ENCODE measurements around the gene ANKRD44.
A peak's percentile ranks its signal among the peaks of the same experiment; 100 is the strongest.

ANKRD44 gene

DNA sequence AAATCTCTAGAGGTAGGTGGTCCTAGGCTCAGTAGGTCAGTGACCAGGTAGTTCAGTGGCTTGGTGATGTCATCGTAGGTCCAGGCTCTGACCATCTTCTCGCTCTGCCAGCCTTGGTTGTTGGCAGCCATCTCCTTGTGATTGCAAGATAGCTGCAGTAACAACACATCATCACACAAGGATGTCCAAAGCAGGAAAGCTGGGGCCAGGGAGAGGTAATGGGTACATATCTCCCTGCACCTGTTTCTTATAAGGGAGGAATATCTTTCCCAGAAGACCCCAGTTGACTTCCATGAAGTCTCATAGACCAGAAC is 60.5 kb downstream of the ANKRD44 start:
- 0 out of 2 replicates have a peak, but pooled peaks cover 4% of the 10 kb centered on the region for H3K36me3 ChIP-seq (ENCODE audit: insufficient read depth, low read length)
- H2AFZ ChIP-seq (ENCODE audit: low read length) = no peak overlapping the region
- no peaks in the 10 kb centered on the region for H4K20me1 ChIP-seq (ENCODE audit: insufficient read depth, low read length, poor library complexity, severe bottlenecking)
- H3K27me3 ChIP-seq (ENCODE audit: insufficient read depth, low read length, poor library complexity, severe bottlenecking) = no peaks in the 10 kb centered on the region
- no peaks in the 10 kb centered on the region for H3F3A ChIP-seq (ENCODE audit: low read depth)
- TF ChIP-seq CTCF (conservative IDR thresholded peaks at IDR 0.05; ENCODE audit: low read length) (no peak), EZH2phosphoT487 (IDR thresholded peaks at IDR 0.05; ENCODE audit: borderline replicate concordance) (no peak)
- H3K9me2 ChIP-seq (replicated peaks; ENCODE audit: low read depth, low read length) = no peaks in the 10 kb centered on the region
- H3K79me2 ChIP-seq (ENCODE audit: insufficient read depth, low read length) = peaks cover 80% of the 10 kb centered on the region
- peaks cover 29% of the 10 kb centered on the region for H3K4me1 ChIP-seq (ENCODE audit: insufficient read depth, low read length, poor library complexity, severe bottlenecking)
- H3K9ac ChIP-seq (ENCODE audit: low read depth, low read length, poor library complexity, severe bottlenecking) = no peak overlapping the region
- no peak overlapping the region for H3K4me3 ChIP-seq (ENCODE audit: low read length, poor library complexity, severe bottlenecking)
- no peak overlapping the region for H3K4me2 ChIP-seq (ENCODE audit: low read depth, low read length, poor library complexity, severe bottlenecking)
- H3K9me3 ChIP-seq (ENCODE audit: insufficient read depth, low read depth, low read length) = no peaks in the 10 kb centered on the region

DNA sequence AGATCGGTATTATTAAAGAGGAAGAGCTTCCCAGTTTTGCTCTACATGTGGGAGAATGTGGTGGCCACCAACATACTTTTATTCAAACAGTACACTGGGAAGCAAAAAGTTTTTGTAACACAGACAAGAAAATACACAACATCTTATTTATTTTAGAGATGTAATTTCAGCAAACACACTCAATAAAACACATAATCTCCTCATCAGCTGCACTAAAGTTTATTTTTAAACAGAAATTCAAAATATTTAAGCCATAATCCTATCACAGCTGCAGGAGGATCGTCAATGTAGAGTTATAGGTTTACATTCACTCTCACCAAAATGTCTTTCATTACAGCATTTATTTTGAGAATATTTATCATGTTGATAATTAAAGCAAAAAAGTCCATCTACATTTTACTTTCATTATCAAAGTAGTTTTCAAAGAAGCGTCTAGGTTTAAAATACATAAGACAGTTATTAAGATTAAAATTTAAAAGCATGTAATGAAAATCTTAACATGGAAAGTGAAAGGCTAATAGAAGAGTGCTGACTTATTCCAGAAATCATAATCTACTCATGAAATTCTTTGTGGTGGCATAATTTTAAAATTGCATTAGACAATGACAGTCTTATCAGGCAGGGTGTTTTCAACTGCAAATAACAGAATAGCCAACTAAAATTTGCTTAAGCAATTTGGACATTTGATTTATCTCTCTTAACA is 61.0 kb downstream of the ANKRD44 start:
- H3K9ac ChIP-seq (ENCODE audit: low read depth, low read length, poor library complexity, severe bottlenecking) = no peak overlapping the region
- H3K27me3 ChIP-seq (ENCODE audit: insufficient read depth, low read length, poor library complexity, severe bottlenecking) = no peaks in the 10 kb centered on the region

GRCh38 chr2:197248623-197249022 is 62.0 kb downstream of the ANKRD44 start:
- H2AFZ ChIP-seq (ENCODE audit: low read length) = no peak overlapping the region
- H3K4me1 ChIP-seq (ENCODE audit: insufficient read depth, low read length, poor library complexity, severe bottlenecking) = peaks cover 28% of the 10 kb centered on the region
- peak overlapping the region; percentile 8 for H3K4me2 ChIP-seq (ENCODE audit: low read depth, low read length, poor library complexity, severe bottlenecking)
- H3K27me3 ChIP-seq (ENCODE audit: insufficient read depth, low read length, poor library complexity, severe bottlenecking) = no peaks in the 10 kb centered on the region
- no peaks in the 10 kb centered on the region for H3K9me3 ChIP-seq (ENCODE audit: insufficient read depth, low read depth, low read length)
- H3F3A ChIP-seq (ENCODE audit: low read depth) = no peaks in the 10 kb centered on the region
- no peaks in the 10 kb centered on the region for H4K20me1 ChIP-seq (ENCODE audit: insufficient read depth, low read length, poor library complexity, severe bottlenecking)
- peaks cover 74% of the 10 kb centered on the region for H3K79me2 ChIP-seq (ENCODE audit: insufficient read depth, low read length)
- no peaks in the 10 kb centered on the region for H3K9me2 ChIP-seq (replicated peaks; ENCODE audit: low read depth, low read length)
- H3K4me3 ChIP-seq (ENCODE audit: low read length, poor library complexity, severe bottlenecking) = no peak overlapping the region
- H3K9ac ChIP-seq (ENCODE audit: low read depth, low read length, poor library complexity, severe bottlenecking) = no peak overlapping the region
- H3K36me3 ChIP-seq (ENCODE audit: insufficient read depth, low read length) = 0 out of 2 replicates have a peak, but pooled peaks cover 4% of the 10 kb centered on the region
- TF ChIP-seq EZH2phosphoT487 (IDR thresholded peaks at IDR 0.05; ENCODE audit: borderline replicate concordance) = no peak
- no peak for TF ChIP-seq CTCF (conservative IDR thresholded peaks at IDR 0.05; ENCODE audit: low read length)

More for the DNA sequence above, 61.0 kb downstream of the ANKRD44 start:
- H3K4me3 ChIP-seq (ENCODE audit: low read length, poor library complexity, severe bottlenecking) = peak overlapping the region; percentile 17
- H4K20me1 ChIP-seq (ENCODE audit: insufficient read depth, low read length, poor library complexity, severe bottlenecking) = no peaks in the 10 kb centered on the region
- no peaks in the 10 kb centered on the region for H3K9me3 ChIP-seq (ENCODE audit: insufficient read depth, low read depth, low read length)
- H3F3A ChIP-seq (ENCODE audit: low read depth) = no peaks in the 10 kb centered on the region
- peak overlapping the region; percentile 8 for H3K4me2 ChIP-seq (ENCODE audit: low read depth, low read length, poor library complexity, severe bottlenecking)
- H3K9me2 ChIP-seq (replicated peaks; ENCODE audit: low read depth, low read length) = no peaks in the 10 kb centered on the region
- H2AFZ ChIP-seq (ENCODE audit: low read length) = no peak overlapping the region
- H3K36me3 ChIP-seq (ENCODE audit: insufficient read depth, low read length) = 0 out of 2 replicates have a peak, but pooled peaks cover 4% of the 10 kb centered on the region
- peaks cover 76% of the 10 kb centered on the region for H3K79me2 ChIP-seq (ENCODE audit: insufficient read depth, low read length)
- peaks cover 24% of the 10 kb centered on the region for H3K4me1 ChIP-seq (ENCODE audit: insufficient read depth, low read length, poor library complexity, severe bottlenecking)
- TF ChIP-seq EZH2phosphoT487 (IDR thresholded peaks at IDR 0.05; ENCODE audit: borderline replicate concordance) = no peak
- no peak for TF ChIP-seq CTCF (conservative IDR thresholded peaks at IDR 0.05; ENCODE audit: low read length)
